ENCODE results near the gene ERN1. TPM values are rescaled to one million over a fixed set of nuclear protein-coding genes. Genes with fewer than 3 reads are reported as not detected.

ERN1 gene
- total and polyA plus RNA-seq, 2 of the 8 experiments (the other 6 are each of a cell fraction or from before 2014, with no cell fraction given): 1.8 to 3.9 TPM

GRCh38 chr17:64091571-64091970 is 38.4 kb downstream of the ERN1 start (continued):
- TF ChIP-seq, protein P1, sequence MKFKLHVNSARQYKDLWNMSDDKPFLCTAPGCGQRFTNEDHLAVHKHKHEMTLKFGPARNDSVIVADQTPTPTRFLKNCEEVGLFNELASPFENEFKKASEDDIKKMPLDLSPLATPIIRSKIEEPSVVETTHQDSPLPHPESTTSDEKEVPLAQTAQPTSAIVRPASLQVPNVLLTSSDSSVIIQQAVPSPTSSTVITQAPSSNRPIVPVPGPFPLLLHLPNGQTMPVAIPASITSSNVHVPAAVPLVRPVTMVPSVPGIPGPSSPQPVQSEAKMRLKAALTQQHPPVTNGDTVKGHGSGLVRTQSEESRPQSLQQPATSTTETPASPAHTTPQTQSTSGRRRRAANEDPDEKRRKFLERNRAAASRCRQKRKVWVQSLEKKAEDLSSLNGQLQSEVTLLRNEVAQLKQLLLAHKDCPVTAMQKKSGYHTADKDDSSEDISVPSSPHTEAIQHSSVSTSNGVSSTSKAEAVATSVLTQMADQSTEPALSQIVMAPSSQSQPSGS (IDR thresholded peaks at IDR 0.05; ENCODE audit: low read length): no peak
- no peak for TF ChIP-seq SIN3A (conservative IDR thresholded peaks at IDR 0.05 in 1 of 2, IDR thresholded peaks at IDR 0.05 in 1 of 2; ENCODE audit: low read depth in 1 of 2, low read length in 2 of 2)
- TF ChIP-seq, protein P2, sequence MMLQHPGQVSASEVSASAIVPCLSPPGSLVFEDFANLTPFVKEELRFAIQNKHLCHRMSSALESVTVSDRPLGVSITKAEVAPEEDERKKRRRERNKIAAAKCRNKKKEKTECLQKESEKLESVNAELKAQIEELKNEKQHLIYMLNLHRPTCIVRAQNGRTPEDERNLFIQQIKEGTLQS (IDR thresholded peaks at IDR 0.05; ENCODE audit: insufficient read depth, low read depth, low read length): no peak
